Activated naive CD4-positive, alpha-beta T cell treated with anti-CD3 and anti-CD28 coated beads, Interleukin-2, amount 10 ng/mL, durations not matched to agents 7 days and 5 days (primary cell): Measurements from ENCODE around the gene TTC1.
"Not testable (repeated sequence)": the region's sequence is repeated elsewhere in the genome, so short reads cannot be mapped to it uniquely, and the experiment has no call there.

Experiments used
- CTCF ChIA-PET: fragments of 350-600 bp; sonication (Branson Sonifier 250); formaldehyde crosslinking; loops from one replicate; lab custom pipeline; 2021; ENCODE audit warnings: antibody characterized with exemption; lab: Charles Lee
- DNase-seq: peaks from one replicate; pipeline ENCODE4 v3.0.0-alpha.2; 2020
- H3K27ac Mint-ChIP-seq: one replicate; pipeline ENCODE4 v1.8.0; 2021; ENCODE audit warnings: mild to moderate bottlenecking, moderate library complexity, mixed read lengths
- H3K27me3 Mint-ChIP-seq: one replicate; pipeline ENCODE4 v1.8.0; 2021; ENCODE audit warnings: mild to moderate bottlenecking, mixed read lengths
- H3K36me3 Mint-ChIP-seq: one replicate; pipeline ENCODE4 v1.8.0; 2021; ENCODE audit warnings: mixed read lengths
- H3K4me1 Mint-ChIP-seq: one replicate; pipeline ENCODE4 v1.8.0; 2021; ENCODE audit warnings: mixed read lengths
- H3K4me3 Mint-ChIP-seq: one replicate; pipeline ENCODE4 v1.8.0; 2021; ENCODE audit warnings: mild to moderate bottlenecking, moderate library complexity, mixed read lengths
- H3K9me3 Mint-ChIP-seq: one replicate; pipeline ENCODE4 v1.8.0; 2021; ENCODE audit warnings: mixed read lengths

Gene TTC1

GRCh38 chr5:159978358-159978757 lies 30.6 kb upstream of the TTC1 start:
- Mint-ChIP-seq H3K27ac (no peak overlapping the region), H3K4me1 (no peaks in the 10 kb centered on the region)

GRCh38 chr5:159982421-159983173 lies 26.3 kb upstream of the TTC1 start:
- Mint-ChIP-seq H3K27me3 (peaks cover 64% of the 10 kb centered on the region), H3K36me3 (no peaks in the 10 kb centered on the region)
- no peak for DNase-seq

More at GRCh38 chr5:159978358-159978757, 30.6 kb upstream of the TTC1 start:
- no peak overlapping the region for H3K4me3 Mint-ChIP-seq
- no peak for DNase-seq
- H3K36me3 Mint-ChIP-seq = no peaks in the 10 kb centered on the region
- H3K9me3 Mint-ChIP-seq = no peaks in the 10 kb centered on the region
- H3K27me3 Mint-ChIP-seq = peaks cover 59% of the 10 kb centered on the region
- CTCF ChIA-PET = interaction anchor here (1.1 to 1.2 kb wide), 2 partner anchors 8 to 9 kb away, joined by 3 read pairs; no protein-coding TSS in a partner anchor

GRCh38 chr5:159987031-159987674 lies 21.8 kb upstream of the TTC1 start:
- H3K4me3 Mint-ChIP-seq = peak overlapping the region; percentile 53
- H3K27me3 Mint-ChIP-seq = peaks cover 74% of the 10 kb centered on the region
- no peak overlapping the region for H3K27ac Mint-ChIP-seq
- H3K4me1 Mint-ChIP-seq = peaks cover 6% of the 10 kb centered on the region
- peaks cover 3% of the 10 kb centered on the region for H3K9me3 Mint-ChIP-seq
- H3K36me3 Mint-ChIP-seq = peaks cover 1% of the 10 kb centered on the region
- peak; percentile 84 for DNase-seq
- CTCF ChIA-PET = interaction anchor here (0.7 to 3.0 kb wide), 24 partner anchors 8 to 830 kb away, joined by 3 to 24 read pairs (median 4); partner anchors contain the start of gene TTC1

More at GRCh38 chr5:159982421-159983173, 26.3 kb upstream of the TTC1 start:
- CTCF ChIA-PET = no interaction called here
- no peaks in the 10 kb centered on the region for H3K9me3 Mint-ChIP-seq
- H3K27ac Mint-ChIP-seq = no peak overlapping the region
- no peak overlapping the region for H3K4me3 Mint-ChIP-seq
- H3K4me1 Mint-ChIP-seq = peaks cover 5% of the 10 kb centered on the region

GRCh38 chr5:159990506-159990905 lies 18.4 kb upstream of the TTC1 start:
- peaks cover 62% of the 10 kb centered on the region for H3K27me3 Mint-ChIP-seq
- peaks cover 6% of the 10 kb centered on the region for H3K4me1 Mint-ChIP-seq
- H3K27ac Mint-ChIP-seq = no peak overlapping the region
- CTCF ChIA-PET = no interaction called here
- no peak for DNase-seq
- H3K9me3 Mint-ChIP-seq = peaks cover 6% of the 10 kb centered on the region
- H3K36me3 Mint-ChIP-seq = peaks cover 1% of the 10 kb centered on the region
- no peak overlapping the region for H3K4me3 Mint-ChIP-seq

GRCh38 chr5:159992566-159992965 lies 16.4 kb upstream of the TTC1 start:
- Mint-ChIP-seq H3K4me1 (peaks cover under 1% of the 10 kb centered on the region), H3K27me3 (peaks cover 54% of the 10 kb centered on the region), H3K27ac (no peak overlapping the region), H3K9me3 (peaks cover 6% of the 10 kb centered on the region), H3K36me3 (peaks cover 1% of the 10 kb centered on the region), H3K4me3 (no peak overlapping the region)
- CTCF ChIA-PET = no interaction called here
- DNase-seq = no peak

GRCh38 chr5:159993194-159993593 lies 15.7 kb upstream of the TTC1 start:
- peaks cover 6% of the 10 kb centered on the region for H3K9me3 Mint-ChIP-seq
- no peak overlapping the region for H3K4me3 Mint-ChIP-seq
- no peak overlapping the region for H3K27ac Mint-ChIP-seq
- CTCF ChIA-PET = no interaction called here
- no peaks in the 10 kb centered on the region for H3K4me1 Mint-ChIP-seq
- H3K36me3 Mint-ChIP-seq = peaks cover 1% of the 10 kb centered on the region
- no peak for DNase-seq
- peaks cover 47% of the 10 kb centered on the region for H3K27me3 Mint-ChIP-seq

GRCh38 chr5:159995907-159996306 lies 13.0 kb upstream of the TTC1 start:
- Mint-ChIP-seq H3K36me3 (peaks cover 1% of the 10 kb centered on the region), H3K27ac (no peak overlapping the region), H3K4me1 (no peaks in the 10 kb centered on the region), H3K9me3 (peaks cover 6% of the 10 kb centered on the region), H3K4me3 (no peak overlapping the region), H3K27me3 (peaks cover 48% of the 10 kb centered on the region)
- no peak for DNase-seq
- CTCF ChIA-PET = interaction anchor here (0.5 kb wide), 1 partner anchor 217 kb away, joined by 3 read pairs; no protein-coding TSS in a partner anchor

GRCh38 chr5:160001457-160001856 lies 7.5 kb upstream of the TTC1 start:
- no peak for DNase-seq
- Mint-ChIP-seq H3K27me3 (peaks cover 32% of the 10 kb centered on the region), H3K9me3 (no peaks in the 10 kb centered on the region), H3K4me1 (no peaks in the 10 kb centered on the region), H3K4me3 (no peak overlapping the region), H3K27ac (no peak overlapping the region), H3K36me3 (no peaks in the 10 kb centered on the region)
- CTCF ChIA-PET = interaction anchor here (1.0 to 1.2 kb wide), 2 partner anchors 14 to 670 kb away, joined by 3 to 10 read pairs; no protein-coding TSS in a partner anchor

- Mint-ChIP-seq H3K9me3 (no peaks in the 10 kb centered on the region), H3K27me3 (peaks cover 8% of the 10 kb centered on the region), H3K4me1 (peaks cover 26% of the 10 kb centered on the region), H3K36me3 (peaks cover 13% of the 10 kb centered on the region), H3K27ac (no peak overlapping the region), H3K4me3 (no peak overlapping the region)
- no peak for DNase-seq
- CTCF ChIA-PET = interaction anchor here (0.7 to 1.1 kb wide), 2 partner anchors 21 to 42 kb away, joined by 3 read pairs; no protein-coding TSS in a partner anchor
Observed at GRCh38 chr5:160007514-160007913, 1.4 kb upstream of the TTC1 start.

GRCh38 chr5:160008529-160008876 lies 436 bp upstream of the TTC1 start:
- not testable (repeated sequence) for H3K27me3 Mint-ChIP-seq, H3K4me3 Mint-ChIP-seq, H3K27ac Mint-ChIP-seq, DNase-seq, H3K9me3 Mint-ChIP-seq
- Mint-ChIP-seq H3K4me1 (peaks cover 26% of the 10 kb centered on the region), H3K36me3 (peaks cover 15% of the 10 kb centered on the region)
- CTCF ChIA-PET = interaction anchor here (0.8 to 2.2 kb wide), 3 partner anchors 12 to 851 kb away, joined by 3 to 18 read pairs (median 3); no protein-coding TSS in a partner anchor

- Mint-ChIP-seq H3K27ac (peak overlapping the region; percentile 97), H3K9me3 (no peaks in the 10 kb centered on the region), H3K4me1 (peaks cover 26% of the 10 kb centered on the region), H3K36me3 (peaks cover 15% of the 10 kb centered on the region), H3K27me3 (no peaks in the 10 kb centered on the region), H3K4me3 (peak overlapping the region; percentile 90)
- CTCF ChIA-PET = interaction anchor here (0.8 to 2.2 kb wide), 4 partner anchors 11 to 853 kb away, joined by 3 to 18 read pairs (median 3); no protein-coding TSS in a partner anchor
- no peak for DNase-seq
Observed at GRCh38 chr5:160009591-160009989, 651 bp downstream of the TTC1 start.

GRCh38 chr5:160011471-160011870 lies 2.5 kb downstream of the TTC1 start:
- peaks cover 15% of the 10 kb centered on the region for H3K36me3 Mint-ChIP-seq
- H3K9me3 Mint-ChIP-seq = no peaks in the 10 kb centered on the region
- CTCF ChIA-PET = no interaction called here
- no peak overlapping the region for H3K4me3 Mint-ChIP-seq
- no peak overlapping the region for H3K27ac Mint-ChIP-seq
- no peak for DNase-seq
- H3K27me3 Mint-ChIP-seq = no peaks in the 10 kb centered on the region
- H3K4me1 Mint-ChIP-seq = peaks cover 26% of the 10 kb centered on the region

- H3K9me3 Mint-ChIP-seq = not testable (repeated sequence)
Observed at GRCh38 chr5:160014197-160014596, 5.3 kb downstream of the TTC1 start.

GRCh38 chr5:160018945-160019625 lies 10.1 kb downstream of the TTC1 start:
- Mint-ChIP-seq H3K36me3 (peaks cover 12% of the 10 kb centered on the region), H3K27me3 (no peaks in the 10 kb centered on the region), H3K4me3 (no peak overlapping the region), H3K27ac (no peak overlapping the region), H3K9me3 (no peaks in the 10 kb centered on the region), H3K4me1 (peaks cover 17% of the 10 kb centered on the region)
- CTCF ChIA-PET = interaction anchor here (3.1 kb wide), 1 partner anchor 10 kb away, joined by 18 read pairs; the partner anchor contains the start of gene TTC1
- no peak for DNase-seq

More at GRCh38 chr5:160014197-160014596, 5.3 kb downstream of the TTC1 start:
- CTCF ChIA-PET, H3K27ac Mint-ChIP-seq, H3K4me3 Mint-ChIP-seq, DNase-seq, H3K27me3 Mint-ChIP-seq: not testable (repeated sequence)
- peaks cover 16% of the 10 kb centered on the region for H3K36me3 Mint-ChIP-seq
- H3K4me1 Mint-ChIP-seq = peaks cover 21% of the 10 kb centered on the region
